ENCODE results near the gene NTM. TPM values are rescaled to one million over a fixed set of nuclear protein-coding genes. Genes with fewer than 3 reads are reported as not detected.

The NTM gene
- total and polyA plus RNA-seq, 4 experiments from 2014 or later = not detected

GRCh38 chr11:131771471-131771870 lies 401.1 kb downstream of the NTM start:
- no peaks in the 10 kb centered on the region for H3K36me3 Mint-ChIP-seq
- H3K27me3 ChIP-seq (ENCODE audit: insufficient read depth, low read length) = no peaks in the 10 kb centered on the region
- H3K4me1 ChIP-seq (ENCODE audit: insufficient read depth, low read length) = no peaks in the 10 kb centered on the region
- H3K36me3 ChIP-seq (ENCODE audit: insufficient read depth, low read length) = no peaks in the 10 kb centered on the region
- no peak overlapping the region for H3K4me3 Mint-ChIP-seq
- peaks cover 0 to 6% (median 0%) of the 10 kb centered on the region in 8 donors for H3K9me3 Mint-ChIP-seq
- peaks cover 0 to 2% of the 10 kb centered on the region in 2 donors for H3K27me3 Mint-ChIP-seq
- no peak overlapping the region for H3K4me3 ChIP-seq (ENCODE audit: low read length in 2 of 2)
- CTCF ChIA-PET (ENCODE audit: partially characterized antibody) = no interaction called here
- H3K4me1 Mint-ChIP-seq = no peaks in the 10 kb centered on the region
- POLR2A ChIA-PET (ENCODE audit: partially characterized antibody) = no interaction called here
- H3K27ac ChIP-seq (ENCODE audit: low read depth, low read length) = no peak overlapping the region
- intact Hi-C loops (cut with micrococcal nuclease) = no loop called here
- no peaks in the 10 kb centered on the region for H3K9me3 ChIP-seq (ENCODE audit: control insufficient read depth in 1 of 2, low read length in 2 of 2)
- no peak overlapping the region for H3K27ac Mint-ChIP-seq
- DNase-seq = no peak

DNA sequence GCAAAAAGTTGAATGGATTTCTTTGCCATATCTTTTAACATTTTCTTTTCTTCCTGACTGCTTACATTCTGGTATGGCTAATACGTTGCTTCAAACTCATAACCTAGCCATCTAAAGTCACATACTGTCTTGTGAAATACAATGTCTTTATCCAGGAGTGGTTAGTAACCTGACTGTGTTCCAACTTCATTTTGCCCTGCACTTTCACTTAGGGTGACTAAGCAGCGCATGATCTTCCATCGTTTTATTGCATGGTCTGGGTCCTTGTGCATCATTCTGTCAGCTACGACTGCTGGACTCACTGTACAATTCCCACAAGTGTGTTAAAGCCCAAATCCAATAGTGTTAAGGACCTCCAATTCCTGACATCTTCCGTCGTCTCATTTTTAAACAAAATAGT lies 403.2 kb downstream of the NTM start:
- H3K9me3 ChIP-seq (ENCODE audit: control insufficient read depth in 1 of 2, low read length in 2 of 2) = no peaks in the 10 kb centered on the region
- H3K4me1 ChIP-seq (ENCODE audit: insufficient read depth, low read length) = no peaks in the 10 kb centered on the region
- H3K27me3 ChIP-seq (ENCODE audit: insufficient read depth, low read length) = no peaks in the 10 kb centered on the region
- no peak overlapping the region for H3K4me3 Mint-ChIP-seq
- H3K4me1 Mint-ChIP-seq = no peaks in the 10 kb centered on the region
- no peak overlapping the region for H3K27ac Mint-ChIP-seq
- ChIA-PET POLR2A (ENCODE audit: partially characterized antibody) (no interaction called here), CTCF (ENCODE audit: partially characterized antibody) (no interaction called here)
- H3K36me3 ChIP-seq (ENCODE audit: insufficient read depth, low read length) = no peaks in the 10 kb centered on the region
- H3K9me3 Mint-ChIP-seq = peaks cover 0 to 5% (median 0%) of the 10 kb centered on the region in 8 donors
- no peak for DNase-seq
- intact Hi-C loops (cut with micrococcal nuclease) = no loop called here
- H3K27ac ChIP-seq (ENCODE audit: low read depth, low read length) = no peak overlapping the region
- peaks cover 0 to 2% of the 10 kb centered on the region in 2 donors for H3K27me3 Mint-ChIP-seq
- H3K36me3 Mint-ChIP-seq = no peaks in the 10 kb centered on the region
- no peak overlapping the region for H3K4me3 ChIP-seq (ENCODE audit: low read length in 2 of 2)

- Mint-ChIP-seq H3K27me3 (peaks cover 0 to 2% of the 10 kb centered on the region in 2 donors), H3K4me3 (no peak overlapping the region), H3K9me3 (peaks cover 0 to 9% (median 0%) of the 10 kb centered on the region in 8 donors), H3K27ac (no peak overlapping the region), H3K36me3 (no peaks in the 10 kb centered on the region), H3K4me1 (no peaks in the 10 kb centered on the region)
- ChIA-PET CTCF (ENCODE audit: partially characterized antibody) (no interaction called here), POLR2A (ENCODE audit: partially characterized antibody) (no interaction called here)
- no peak overlapping the region for H3K4me3 ChIP-seq (ENCODE audit: low read length in 2 of 2)
- no peak for DNase-seq
- no peaks in the 10 kb centered on the region for H3K36me3 ChIP-seq (ENCODE audit: insufficient read depth, low read length)
- no peak overlapping the region for H3K27ac ChIP-seq (ENCODE audit: low read depth, low read length)
- intact Hi-C loops (cut with micrococcal nuclease) = no loop called here
- H3K4me1 ChIP-seq (ENCODE audit: insufficient read depth, low read length) = no peaks in the 10 kb centered on the region
- H3K27me3 ChIP-seq (ENCODE audit: insufficient read depth, low read length) = no peaks in the 10 kb centered on the region
- H3K9me3 ChIP-seq (ENCODE audit: control insufficient read depth in 1 of 2, low read length in 2 of 2) = no peaks in the 10 kb centered on the region
Measured at GRCh38 chr11:131776211-131776610, 405.8 kb downstream of the NTM start.

DNA sequence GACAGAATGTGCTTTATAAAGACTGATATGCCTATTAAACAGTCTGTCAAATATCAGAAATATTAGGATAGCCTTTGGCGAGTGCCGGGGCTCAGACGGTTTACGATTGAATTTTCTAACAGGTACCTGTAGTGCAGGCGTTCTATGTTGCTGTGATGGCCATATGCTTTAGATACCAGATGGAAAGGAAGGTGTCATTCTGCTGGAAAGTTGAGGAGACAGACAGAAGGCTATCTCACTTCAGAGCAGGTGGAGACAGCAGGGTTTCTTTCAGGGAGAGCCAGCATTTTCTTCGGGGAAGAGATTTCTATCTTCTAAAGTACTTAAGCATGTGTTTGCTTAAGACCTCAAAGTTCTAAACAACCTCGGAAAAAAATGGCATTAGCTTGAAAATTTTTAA lies 415.4 kb downstream of the NTM start:
- CTCF ChIA-PET (ENCODE audit: partially characterized antibody) = no interaction called here

DNA sequence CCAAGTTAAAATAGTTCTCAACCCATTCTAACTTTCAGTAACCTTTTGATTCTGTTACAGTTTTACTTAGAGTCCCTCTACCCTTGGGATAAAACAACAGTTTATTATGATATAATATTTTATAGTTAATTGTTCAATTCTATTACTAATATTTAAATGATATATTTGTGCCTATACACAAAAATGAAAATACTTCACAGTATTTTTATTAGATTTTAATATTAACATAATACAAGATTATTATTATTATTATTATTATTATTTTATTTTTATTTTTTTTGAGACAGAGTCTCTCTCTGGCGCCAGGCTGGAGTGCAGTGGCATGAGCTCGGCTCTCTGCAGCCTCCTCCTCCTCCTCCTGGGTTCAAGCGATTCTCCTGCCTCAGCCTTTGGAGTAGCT lies 416.7 kb downstream of the NTM start:
- Histone ChIP-seq H3K4me3 (ENCODE audit: low read length in 2 of 2) (no peak overlapping the region), H3K9me3 (ENCODE audit: control insufficient read depth in 1 of 2, low read length in 2 of 2) (no peaks in the 10 kb centered on the region), H3K27me3 (ENCODE audit: insufficient read depth, low read length) (no peaks in the 10 kb centered on the region), H3K36me3 (ENCODE audit: insufficient read depth, low read length) (no peaks in the 10 kb centered on the region), H3K27ac (ENCODE audit: low read depth, low read length) (no peak overlapping the region), H3K4me1 (ENCODE audit: insufficient read depth, low read length) (no peaks in the 10 kb centered on the region)
- ChIA-PET POLR2A (ENCODE audit: partially characterized antibody) (no interaction called here), CTCF (ENCODE audit: partially characterized antibody) (no interaction called here)
- no peaks in the 10 kb centered on the region for H3K4me1 Mint-ChIP-seq
- intact Hi-C loops (cut with micrococcal nuclease) = no loop called here
- no peak for DNase-seq
- H3K4me3 Mint-ChIP-seq = no peak overlapping the region
- H3K27ac Mint-ChIP-seq = no peak overlapping the region
- H3K27me3 Mint-ChIP-seq = no peaks in the 10 kb centered on the region
- peaks cover 0 to 7% (median 0%) of the 10 kb centered on the region in 8 donors for H3K9me3 Mint-ChIP-seq
- H3K36me3 Mint-ChIP-seq = no peaks in the 10 kb centered on the region

More for the DNA sequence above, 415.4 kb downstream of the NTM start:
- POLR2A ChIA-PET (ENCODE audit: partially characterized antibody) = no interaction called here
- Mint-ChIP-seq H3K36me3 (no peaks in the 10 kb centered on the region), H3K4me1 (no peaks in the 10 kb centered on the region), H3K27ac (no peak overlapping the region), H3K4me3 (no peak overlapping the region), H3K27me3 (no peaks in the 10 kb centered on the region), H3K9me3 (peaks cover 0 to 6% (median 0%) of the 10 kb centered on the region in 8 donors)
- Histone ChIP-seq H3K27me3 (ENCODE audit: insufficient read depth, low read length) (no peaks in the 10 kb centered on the region), H3K36me3 (ENCODE audit: insufficient read depth, low read length) (no peaks in the 10 kb centered on the region), H3K4me1 (ENCODE audit: insufficient read depth, low read length) (no peaks in the 10 kb centered on the region), H3K27ac (ENCODE audit: low read depth, low read length) (no peak overlapping the region), H3K9me3 (ENCODE audit: control insufficient read depth in 1 of 2, low read length in 2 of 2) (no peaks in the 10 kb centered on the region), H3K4me3 (ENCODE audit: low read length in 2 of 2) (no peak overlapping the region)
- no peak for DNase-seq
- intact Hi-C loops (cut with micrococcal nuclease) = no loop called here

GRCh38 chr11:131790586-131790985 lies 420.2 kb downstream of the NTM start:
- no peak overlapping the region for H3K27ac Mint-ChIP-seq
- no peaks in the 10 kb centered on the region for H3K4me1 Mint-ChIP-seq
- intact Hi-C loops (cut with micrococcal nuclease) = no loop called here
- no peaks in the 10 kb centered on the region for H3K9me3 ChIP-seq (ENCODE audit: control insufficient read depth in 1 of 2, low read length in 2 of 2)
- DNase-seq = no peak
- CTCF ChIA-PET (ENCODE audit: partially characterized antibody) = no interaction called here
- H3K27ac ChIP-seq (ENCODE audit: low read depth, low read length) = no peak overlapping the region
- H3K36me3 Mint-ChIP-seq = no peaks in the 10 kb centered on the region
- H3K4me1 ChIP-seq (ENCODE audit: insufficient read depth, low read length) = no peaks in the 10 kb centered on the region
- no peaks in the 10 kb centered on the region for H3K27me3 Mint-ChIP-seq
- H3K27me3 ChIP-seq (ENCODE audit: insufficient read depth, low read length) = no peaks in the 10 kb centered on the region
- no peak overlapping the region for H3K4me3 ChIP-seq (ENCODE audit: low read length in 2 of 2)
- H3K9me3 Mint-ChIP-seq = peaks cover 0 to 14% (median under 1%) of the 10 kb centered on the region in 8 donors
- POLR2A ChIA-PET (ENCODE audit: partially characterized antibody) = no interaction called here
- no peaks in the 10 kb centered on the region for H3K36me3 ChIP-seq (ENCODE audit: insufficient read depth, low read length)
- H3K4me3 Mint-ChIP-seq = no peak overlapping the region

GRCh38 chr11:131792243-131792642 lies 421.8 kb downstream of the NTM start:
- DNase-seq = no peak
- no peaks in the 10 kb centered on the region for H3K27me3 ChIP-seq (ENCODE audit: insufficient read depth, low read length)
- no peak overlapping the region for H3K4me3 ChIP-seq (ENCODE audit: low read length in 2 of 2)
- no peak overlapping the region for H3K4me3 Mint-ChIP-seq
- H3K4me1 Mint-ChIP-seq = no peaks in the 10 kb centered on the region
- peaks cover 0 to 14% (median 1%) of the 10 kb centered on the region in 8 donors for H3K9me3 Mint-ChIP-seq
- ChIA-PET POLR2A (ENCODE audit: partially characterized antibody) (no interaction called here), CTCF (ENCODE audit: partially characterized antibody) (no interaction called here)
- no peaks in the 10 kb centered on the region for H3K36me3 Mint-ChIP-seq
- H3K36me3 ChIP-seq (ENCODE audit: insufficient read depth, low read length) = no peaks in the 10 kb centered on the region
- H3K27ac Mint-ChIP-seq = peak overlapping the region in 1 of 7 donors; percentile 4
- no peaks in the 10 kb centered on the region for H3K4me1 ChIP-seq (ENCODE audit: insufficient read depth, low read length)
- no peak overlapping the region for H3K27ac ChIP-seq (ENCODE audit: low read depth, low read length)
- H3K9me3 ChIP-seq (ENCODE audit: control insufficient read depth in 1 of 2, low read length in 2 of 2) = no peaks in the 10 kb centered on the region
- intact Hi-C loops (cut with micrococcal nuclease) = no loop called here
- H3K27me3 Mint-ChIP-seq = no peaks in the 10 kb centered on the region

DNA sequence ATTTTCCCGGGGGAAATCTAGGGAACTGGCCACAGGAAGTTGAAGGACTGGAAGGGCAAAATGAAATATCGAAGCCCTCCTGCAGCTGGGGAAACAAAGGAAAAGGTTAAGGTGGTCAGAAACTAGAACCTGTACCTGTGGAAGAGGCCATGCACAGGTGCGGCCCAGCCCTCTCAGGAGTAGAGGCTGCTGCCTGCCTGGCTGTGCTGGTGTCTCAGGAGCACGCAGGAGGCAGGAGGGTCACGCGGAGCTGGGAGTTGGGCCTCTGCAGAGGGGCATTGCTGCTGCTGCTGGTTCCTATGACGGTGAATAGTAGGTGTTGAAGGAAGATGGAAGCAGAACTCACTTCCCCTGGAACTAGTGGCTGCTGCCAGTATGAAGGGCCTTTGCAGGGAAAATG lies 425.7 kb downstream of the NTM start:
- Histone ChIP-seq H3K36me3 (ENCODE audit: insufficient read depth, low read length) (no peaks in the 10 kb centered on the region), H3K9me3 (ENCODE audit: control insufficient read depth in 1 of 2, low read length in 2 of 2) (no peaks in the 10 kb centered on the region), H3K4me3 (ENCODE audit: low read length in 2 of 2) (no peak overlapping the region), H3K4me1 (ENCODE audit: insufficient read depth, low read length) (no peaks in the 10 kb centered on the region), H3K27me3 (ENCODE audit: insufficient read depth, low read length) (no peaks in the 10 kb centered on the region), H3K27ac (ENCODE audit: low read depth, low read length) (no peak overlapping the region)
- H3K36me3 Mint-ChIP-seq = no peaks in the 10 kb centered on the region
- H3K9me3 Mint-ChIP-seq = peaks cover 0 to 8% (median 0%) of the 10 kb centered on the region in 8 donors
- intact Hi-C loops (cut with micrococcal nuclease) = no loop called here
- no peak overlapping the region for H3K4me3 Mint-ChIP-seq
- H3K4me1 Mint-ChIP-seq = no peaks in the 10 kb centered on the region
- POLR2A ChIA-PET (ENCODE audit: partially characterized antibody) = no interaction called here
- H3K27ac Mint-ChIP-seq = no peak overlapping the region
- CTCF ChIA-PET (ENCODE audit: partially characterized antibody) = no interaction called here
- no peak for DNase-seq
- no peaks in the 10 kb centered on the region for H3K27me3 Mint-ChIP-seq

Data from CD4-positive, alpha-beta memory T cell (primary cell).